Hematopoietic multipotent progenitor cell treated with erythropoietin and hydrocortisone succinate and interleukin-3 and kit ligand, for 17 days (in vitro differentiated cells): ENCODE data around the gene KCTD8.
"Not testable (repeated sequence)": the region's sequence is repeated elsewhere in the genome, so short reads cannot be mapped to it uniquely, and the experiment has no call there.

Experiments
- DNase-seq: peaks from one replicate; pipeline ENCODE4 v3.0.0-alpha.2; 2015; ENCODE audit warnings: low spot score

Gene KCTD8

GRCh38 chr4:44326741-44327140 lies 121.9 kb downstream of the KCTD8 start:
- no peak for DNase-seq

- DNase-seq = no peak
Measured at GRCh38 chr4:44320833-44321232, 127.8 kb downstream of the KCTD8 start.

- DNase-seq = no peak
Measured at GRCh38 chr4:44319129-44319528, 129.5 kb downstream of the KCTD8 start.

GRCh38 chr4:44313702-44314101 lies 134.9 kb downstream of the KCTD8 start:
- no peak for DNase-seq

- no peak for DNase-seq
Measured at GRCh38 chr4:44287505-44287904, 161.1 kb downstream of the KCTD8 start.

GRCh38 chr4:44279469-44279868 lies 169.1 kb downstream of the KCTD8 start:
- no peak for DNase-seq

GRCh38 chr4:44279066-44279465 lies 169.5 kb downstream of the KCTD8 start:
- no peak for DNase-seq

GRCh38 chr4:44257461-44257860 lies 191.1 kb downstream of the KCTD8 start:
- no peak for DNase-seq

GRCh38 chr4:44256414-44256813 lies 192.2 kb downstream of the KCTD8 start:
- no peak for DNase-seq

GRCh38 chr4:44237643-44238042 lies 211.0 kb downstream of the KCTD8 start:
- no peak for DNase-seq

- no peak for DNase-seq
Measured at GRCh38 chr4:44235897-44236296, 212.7 kb downstream of the KCTD8 start.

GRCh38 chr4:44232262-44232661 lies 216.3 kb downstream of the KCTD8 start:
- no peak for DNase-seq

GRCh38 chr4:44231006-44231405 lies 217.6 kb downstream of the KCTD8 start:
- no peak for DNase-seq

GRCh38 chr4:44228326-44228725 lies 220.3 kb downstream of the KCTD8 start:
- no peak for DNase-seq

GRCh38 chr4:44221407-44221806 lies 227.2 kb downstream of the KCTD8 start:
- DNase-seq = no peak

GRCh38 chr4:44210750-44211149 lies 237.9 kb downstream of the KCTD8 start:
- DNase-seq = no peak

GRCh38 chr4:44196796-44197195 lies 251.8 kb downstream of the KCTD8 start:
- no peak for DNase-seq

- no peak for DNase-seq
Measured at GRCh38 chr4:44194365-44194764, 254.2 kb downstream of the KCTD8 start.

GRCh38 chr4:44186850-44187246 lies 261.8 kb downstream of the KCTD8 start:
- no peak for DNase-seq

GRCh38 chr4:44186096-44186849 lies 262.3 kb downstream of the KCTD8 start:
- DNase-seq = no peak

- not testable (repeated sequence) for DNase-seq
Measured at GRCh38 chr4:44181491-44182349, 266.9 kb downstream of the KCTD8 start.

- not testable (repeated sequence) for DNase-seq
Measured at GRCh38 chr4:44167766-44168165, 280.8 kb downstream of the KCTD8 start.

GRCh38 chr4:44165938-44166337 lies 282.7 kb downstream of the KCTD8 start:
- DNase-seq = no peak
